Left kidney (tissue), 8 donors: ENCODE measurements around the gene PABPC3. TPM values are rescaled to one million over a fixed set of nuclear protein-coding genes. Genes with fewer than 3 reads are reported as not detected.

Source experiments
- DNase-seq: peaks from one replicate; pipeline ENCODE4 v3.0.0-alpha.2; 2013
- long read RNA-seq, 8 donors: transcript quantifications; one replicate each; lab custom pipeline, GENCODE V29; 2026
- polyA plus RNA-seq: library from polyadenylated mRNA; unstranded; fragments of 120-200 nt; gene quantifications from one replicate; pipeline ENCODE4 v1.2.1, GENCODE V29; 2013; ENCODE audit not compliant: insufficient read length

Gene PABPC3
- 1.7 TPM for polyA plus RNA-seq
- long read RNA-seq, donor 1, partial matches to known transcripts: 0 of 4 reads
- long read RNA-seq, donor 1, other reads (novel, unspliced or antisense): 0 of 4 reads
- long read RNA-seq, donor 2: 0 reads
- long read RNA-seq, donor 3: 0 reads
- long read RNA-seq, donor 4, partial matches to known transcripts: 0 of 1 reads
- long read RNA-seq, donor 4, other reads (novel, unspliced or antisense): 0 of 1 reads
- long read RNA-seq, donor 5, partial matches to known transcripts: 0 of 2 reads
- long read RNA-seq, donor 5, other reads (novel, unspliced or antisense): 0 of 2 reads
- long read RNA-seq, donor 6, partial matches to known transcripts: 0 of 3 reads
- long read RNA-seq, donor 6, other reads (novel, unspliced or antisense): 0 of 3 reads
- long read RNA-seq, donor 7, partial matches to known transcripts: 0 of 1 reads
- long read RNA-seq, donor 7, other reads (novel, unspliced or antisense): 0 of 1 reads
- long read RNA-seq, donor 8, partial matches to known transcripts: 0 of 1 reads
- long read RNA-seq, donor 8, other reads (novel, unspliced or antisense): 0 of 1 reads

- no peak for DNase-seq
Measured at GRCh38 chr13:25095851-25096453, at the start of gene PABPC3. Gene PABPC3, plus strand, starts transcription at chr13:25096136. Its CDS starts 63 bp downstream, at chr13:25096199.

- peak; percentile 20 for DNase-seq
Measured at GRCh38 chr13:25046274-25046984, 49.5 kb upstream of the PABPC3 start.

- peak; percentile 43 for DNase-seq
Measured at GRCh38 chr13:25046985-25047511, 48.9 kb upstream of the PABPC3 start.

GRCh38 chr13:25051065-25051464, 44.9 kb upstream of the PABPC3 start:
- no peak for DNase-seq

- DNase-seq: no peak
Measured at GRCh38 chr13:25059166-25059565, 36.8 kb upstream of the PABPC3 start.

GRCh38 chr13:25059958-25060357, 36.0 kb upstream of the PABPC3 start:
- DNase-seq: no peak

- DNase-seq: no peak
Measured at GRCh38 chr13:25062479-25062878, 33.5 kb upstream of the PABPC3 start.

- no peak for DNase-seq
Measured at GRCh38 chr13:25064396-25064795, 31.5 kb upstream of the PABPC3 start.

GRCh38 chr13:25065974-25066770, 29.8 kb upstream of the PABPC3 start:
- no peak for DNase-seq

GRCh38 chr13:25067064-25067463, 28.9 kb upstream of the PABPC3 start:
- no peak for DNase-seq

- no peak for DNase-seq
Measured at GRCh38 chr13:25068810-25069209, 27.1 kb upstream of the PABPC3 start.

- no peak for DNase-seq
Measured at GRCh38 chr13:25069236-25069635, 26.7 kb upstream of the PABPC3 start.

- DNase-seq: no peak
Measured at GRCh38 chr13:25069911-25070310, 26.0 kb upstream of the PABPC3 start.

GRCh38 chr13:25080773-25081172, 15.2 kb upstream of the PABPC3 start:
- DNase-seq: no peak

- DNase-seq: no peak
Measured at GRCh38 chr13:25084096-25084495, 11.8 kb upstream of the PABPC3 start.

- peak; percentile 45 for DNase-seq
Measured at GRCh38 chr13:25085125-25085742, 10.7 kb upstream of the PABPC3 start.

- no peak for DNase-seq
Measured at GRCh38 chr13:25088562-25089221, 7.2 kb upstream of the PABPC3 start.

GRCh38 chr13:25097426-25097825, 1.5 kb downstream of the PABPC3 start:
- DNase-seq: no peak

GRCh38 chr13:25103711-25104110, 7.8 kb downstream of the PABPC3 start:
- no peak for DNase-seq

- DNase-seq: no peak
Measured at GRCh38 chr13:25109341-25109740, 13.4 kb downstream of the PABPC3 start.
